GM19468 (cell line): Measurements from ENCODE around the gene COPB2.
"Not testable (repeated sequence)": the region's sequence is repeated elsewhere in the genome, so short reads cannot be mapped to it uniquely, and the experiment has no call there.

Experiments used
- ATAC-seq: cut with Tn5 transposase; IDR thresholded peaks from one replicate; pipeline ENCODE4 v1.9.1; 2021; ENCODE audit warnings: mild to moderate bottlenecking, moderate library complexity, moderate number of reproducible peaks; ENCODE audit not compliant: unreplicated experiment; ENCODE audit errors: extremely low read depth

COPB2 gene

DNA sequence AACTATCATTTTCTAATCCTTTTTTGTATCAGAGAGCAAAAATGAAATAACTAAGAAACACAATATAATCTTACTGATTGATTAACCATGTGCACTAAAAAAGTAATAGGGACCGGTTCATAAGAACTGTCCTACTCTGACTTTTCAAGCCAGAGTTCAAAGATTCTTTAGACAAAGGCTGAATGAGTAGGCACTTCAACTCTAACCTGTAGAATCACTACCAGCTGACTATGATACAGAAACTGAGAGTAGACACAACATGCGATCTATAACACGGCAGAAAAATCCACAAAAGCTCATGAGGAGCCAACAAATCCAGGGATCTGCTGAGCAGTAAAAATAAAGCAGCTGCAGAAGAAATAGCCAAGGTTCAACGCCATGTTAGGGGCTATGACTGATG lies 8.9 kb downstream of the COPB2 start:
- ATAC-seq = no peak

DNA sequence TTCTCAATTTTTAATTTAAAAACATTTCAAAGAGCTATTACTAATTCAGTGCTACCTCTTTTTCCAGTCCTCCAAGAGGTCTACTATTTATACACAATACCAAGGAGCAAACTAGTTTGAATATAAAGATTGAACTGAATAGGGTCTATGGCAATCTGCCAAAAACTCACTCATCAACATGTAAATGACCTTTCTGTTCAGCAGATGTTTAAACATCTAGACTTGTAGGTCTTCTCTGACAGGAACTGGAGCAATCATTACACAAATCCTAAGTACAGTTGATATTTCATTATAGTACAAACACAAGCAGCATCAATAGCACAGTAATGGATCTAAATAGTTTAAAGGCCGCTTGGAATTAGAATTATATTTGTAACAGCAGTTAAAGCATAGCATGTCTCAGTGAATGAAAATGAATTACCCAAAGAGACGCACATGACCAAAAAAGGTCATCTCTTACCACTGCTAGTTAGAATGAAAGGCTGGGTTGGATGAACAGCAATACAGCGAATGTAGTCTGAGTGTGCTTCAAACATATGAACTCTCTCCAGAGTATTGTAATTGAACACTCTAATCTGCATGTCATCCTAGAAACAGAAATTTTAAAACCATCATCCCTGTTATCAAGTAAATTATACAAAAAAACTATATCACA lies 10.7 kb downstream of the COPB2 start:
- no peak for ATAC-seq

DNA sequence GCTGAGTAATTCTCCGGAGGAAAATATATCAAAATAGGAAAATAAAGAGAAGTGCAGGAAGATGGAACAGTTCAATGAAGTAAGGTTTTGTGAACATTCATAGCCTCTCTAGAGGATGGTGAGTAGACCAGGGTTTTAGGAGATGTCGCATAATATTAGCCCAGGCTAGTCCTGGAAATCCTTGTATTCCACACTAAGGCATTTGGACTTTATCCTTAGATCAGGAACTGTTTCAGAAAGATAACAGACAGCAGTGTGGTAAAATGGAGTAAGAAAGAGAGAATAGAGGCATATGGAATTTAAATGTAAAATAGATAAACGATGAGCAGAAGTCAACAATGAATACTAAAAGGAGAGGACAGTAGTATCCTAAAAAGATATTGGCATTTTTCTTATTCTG lies 12.1 kb downstream of the COPB2 start:
- no peak for ATAC-seq

DNA sequence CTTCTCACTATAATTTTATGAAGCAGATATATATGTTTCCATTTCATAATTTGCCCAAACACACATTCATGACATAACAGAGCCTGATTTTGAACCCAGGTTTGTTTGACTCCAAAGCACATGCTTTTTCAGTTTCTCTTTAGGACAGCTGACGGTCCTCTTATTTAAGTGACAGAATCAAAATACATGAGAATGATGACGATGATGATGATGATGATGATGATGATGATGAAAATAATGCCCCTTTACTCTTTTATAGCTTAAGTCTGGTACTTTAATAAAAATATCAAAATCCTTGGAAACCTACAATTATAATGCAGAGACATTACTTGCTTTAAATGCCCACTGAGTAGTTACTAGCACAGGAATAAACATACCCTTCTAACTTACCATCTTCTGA lies 15.3 kb downstream of the COPB2 start:
- ATAC-seq = no peak

- no peak for ATAC-seq
Measured at GRCh38 chr3:139364549-139364948, 24.9 kb downstream of the COPB2 start.

- no peak for ATAC-seq
Measured at GRCh38 chr3:139361276-139361675, 28.2 kb downstream of the COPB2 start.

GRCh38 chr3:139358841-139359562 lies 30.4 kb downstream of the COPB2 start:
- no peak for ATAC-seq

- ATAC-seq = no peak
Measured at GRCh38 chr3:139357899-139358298, 31.5 kb downstream of the COPB2 start.

DNA sequence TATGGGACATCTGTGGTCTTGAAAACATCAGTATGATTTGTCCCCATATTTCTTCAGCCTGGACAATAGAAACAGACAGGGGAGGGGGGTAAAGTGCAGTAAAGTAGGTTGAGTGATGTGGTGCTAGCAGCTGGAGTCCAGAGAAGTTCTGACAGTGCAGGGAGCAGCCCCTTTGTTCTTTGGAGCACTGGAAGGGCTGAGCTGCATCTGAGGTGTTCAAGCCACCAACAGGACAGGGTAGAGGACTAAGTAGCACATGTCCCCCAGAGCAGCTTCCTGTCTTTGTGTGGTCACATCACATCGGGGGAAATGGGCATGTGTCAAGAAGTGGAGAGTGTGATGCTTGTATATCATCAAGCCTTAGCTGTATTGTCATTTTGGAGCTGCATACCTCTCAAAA lies 33.6 kb downstream of the COPB2 start:
- ATAC-seq = no peak

GRCh38 chr3:139355476-139355875 lies 34.0 kb downstream of the COPB2 start:
- ATAC-seq = no peak

DNA sequence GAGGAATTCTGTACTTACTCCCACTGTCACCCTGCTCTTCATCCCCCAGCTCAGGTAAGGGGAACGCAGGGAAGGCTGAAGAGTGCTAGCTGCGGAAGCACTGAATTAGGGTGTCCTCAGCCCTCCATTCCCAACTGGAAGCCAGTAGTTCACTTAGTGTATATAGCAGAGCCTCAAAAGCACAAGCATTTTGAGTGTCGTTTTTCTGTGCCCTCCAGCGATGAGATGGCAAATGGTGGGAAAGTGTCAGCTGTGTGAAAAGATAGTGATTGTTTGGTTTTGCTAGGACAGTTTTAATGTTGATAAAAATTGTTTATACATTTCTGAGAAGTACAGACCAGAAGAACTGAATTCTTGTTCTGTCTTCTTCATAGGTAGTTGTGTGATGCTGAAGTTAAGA lies 34.8 kb downstream of the COPB2 start:
- no peak for ATAC-seq

DNA sequence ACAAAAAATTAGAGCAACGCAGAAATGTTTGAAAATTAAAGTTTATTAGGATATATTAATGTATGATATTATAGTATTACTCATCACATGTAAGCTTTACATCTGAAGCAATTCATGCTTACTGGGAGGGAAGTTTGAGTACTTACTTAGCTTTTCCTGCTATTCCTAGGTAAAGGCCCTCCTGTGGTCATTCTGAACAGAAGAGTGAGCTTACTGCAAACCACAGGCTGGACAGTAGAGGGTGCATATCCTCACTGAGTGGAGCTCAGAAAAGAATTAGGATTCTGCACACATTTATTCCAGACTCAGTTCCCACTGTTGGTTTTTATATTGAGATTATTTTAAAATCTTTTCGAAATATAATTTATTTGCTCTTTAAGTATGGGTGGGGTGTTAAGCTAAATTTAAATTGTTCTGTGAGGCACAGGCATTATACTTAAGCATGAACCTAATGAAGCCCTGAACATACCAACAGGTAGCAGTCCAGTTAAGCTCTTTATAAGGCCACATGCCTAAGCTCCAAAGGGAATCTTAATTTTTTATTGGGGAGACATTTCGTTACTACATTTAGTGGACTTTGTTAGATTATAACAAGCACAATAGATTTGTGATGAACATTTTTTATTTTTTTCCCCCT lies 35.4 kb downstream of the COPB2 start:
- no peak for ATAC-seq

GRCh38 chr3:139346771-139347170 lies 42.7 kb downstream of the COPB2 start:
- ATAC-seq = no peak

GRCh38 chr3:139343895-139344856 lies 45.3 kb downstream of the COPB2 start, which contains the start of gene MRPS22:
TSS of gene MRPS22 (plus strand) at chr3:139344020. CDS start at chr3:139344027, 7 bp downstream.
- ATAC-seq = peak; percentile 94

DNA sequence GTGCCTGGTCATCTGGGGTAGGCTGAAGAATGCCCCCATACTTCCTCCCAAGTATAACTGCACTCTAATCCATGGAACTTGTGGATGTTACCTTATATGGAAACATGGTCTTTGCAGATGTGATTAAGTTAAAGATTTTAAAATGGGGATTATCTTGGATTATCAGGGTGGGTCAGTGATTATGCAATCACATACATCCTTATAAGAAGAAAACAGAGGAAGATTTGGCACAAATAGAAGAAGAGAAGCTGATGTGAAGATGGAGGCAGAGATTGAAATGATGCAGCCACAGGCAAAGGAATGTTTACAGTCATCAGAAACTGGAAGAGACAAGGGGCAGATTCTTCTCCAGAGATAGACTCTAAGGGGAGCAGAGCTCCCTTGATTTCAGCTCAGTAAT lies 47.4 kb downstream of the COPB2 start:
- no peak for ATAC-seq

DNA sequence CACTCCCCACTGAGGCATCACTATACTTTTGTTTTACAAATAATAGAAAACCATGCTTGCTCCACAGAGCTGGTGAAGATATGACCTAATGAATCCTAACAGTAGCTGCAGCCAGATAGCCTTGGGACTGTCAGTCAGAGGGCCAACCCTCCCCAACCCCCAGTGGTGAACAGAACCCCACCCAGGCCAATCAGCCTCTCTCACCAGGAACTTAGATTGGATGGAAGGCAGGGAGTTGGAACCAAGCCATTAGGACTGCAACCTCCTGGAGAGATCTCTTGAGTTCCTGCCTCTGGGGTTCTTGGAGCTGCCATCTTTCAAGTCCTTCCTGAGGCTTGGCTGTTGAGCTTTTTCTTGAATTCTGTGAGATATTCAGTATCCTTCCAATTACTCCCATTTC lies 48.7 kb downstream of the COPB2 start:
- no peak for ATAC-seq

GRCh38 chr3:139339219-139339906 lies 50.1 kb downstream of the COPB2 start:
- no peak for ATAC-seq

GRCh38 chr3:139338405-139338804 lies 51.0 kb downstream of the COPB2 start:
- no peak for ATAC-seq

DNA sequence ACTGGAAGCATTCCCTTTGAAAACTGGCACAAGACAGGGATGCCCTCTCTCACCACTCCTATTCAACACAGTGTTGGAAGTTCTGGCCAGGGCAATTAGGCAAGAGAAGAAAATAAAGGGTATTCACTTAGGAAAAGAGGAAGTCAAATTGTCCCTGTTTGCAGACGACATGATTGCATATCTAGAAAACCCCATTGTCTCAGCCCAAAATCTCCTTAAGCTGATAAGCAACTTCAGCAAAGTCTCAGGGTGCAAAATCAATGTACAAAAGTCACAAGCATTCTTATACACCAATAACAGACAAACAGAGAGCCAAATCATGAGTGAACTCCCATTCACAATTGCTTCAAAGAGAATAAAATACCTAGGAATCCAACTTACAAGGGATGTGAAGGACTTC lies 54.8 kb downstream of the COPB2 start:
- not testable (repeated sequence) for ATAC-seq

DNA sequence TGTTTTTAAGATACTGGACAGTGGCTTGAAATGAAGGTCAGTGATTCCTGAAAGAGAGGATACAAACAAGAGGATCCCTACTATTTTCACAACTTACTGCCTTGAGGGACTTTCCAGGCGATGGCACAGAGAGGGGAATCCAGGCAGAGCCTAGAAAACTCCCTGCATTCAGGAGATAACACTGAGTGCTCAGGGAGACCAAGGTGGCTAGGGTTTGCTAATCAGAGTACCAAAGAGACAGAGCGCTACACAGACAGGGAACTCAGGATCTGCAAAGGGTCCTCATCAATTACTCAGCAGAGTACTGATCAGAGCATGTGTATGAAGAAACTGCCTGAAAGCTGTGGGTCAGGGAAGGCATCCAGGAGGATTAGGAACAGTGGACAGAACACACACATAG lies 57.4 kb downstream of the COPB2 start:
- ATAC-seq = no peak
